ENCODE measurements around the gene KAZN.
"Not testable (repeated sequence)": the region's sequence is repeated elsewhere in the genome, so short reads cannot be mapped to it uniquely, and the experiment has no call there.

The KAZN gene

DNA sequence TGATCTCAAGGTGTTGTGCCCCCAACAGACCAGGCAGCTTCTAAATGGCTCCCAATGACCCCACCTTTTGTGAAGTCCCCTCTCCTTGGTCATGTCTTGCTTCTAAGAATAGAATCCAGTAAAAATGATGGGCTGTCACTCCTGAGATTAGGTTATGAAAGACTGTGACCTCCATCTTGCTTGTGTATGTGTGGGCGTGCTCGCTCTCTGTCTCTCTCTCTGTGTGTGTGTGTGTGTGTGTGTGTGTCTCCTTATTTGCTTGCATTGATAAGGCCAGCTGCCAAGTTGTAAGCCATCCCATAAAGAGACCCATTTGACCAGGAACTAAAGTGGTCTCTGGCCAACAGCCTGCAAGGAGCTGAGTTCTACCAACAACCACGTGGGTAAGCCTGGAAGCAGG lies 532.1 kb downstream of the KAZN start:
- Histone ChIP-seq H3K9me3 (ENCODE audit: control insufficient read depth, insufficient read depth, low read length) (no peaks in the 10 kb centered on the region), H3K36me3 (ENCODE audit: control insufficient read depth, insufficient read depth, low read length) (peaks cover 3% of the 10 kb centered on the region), H3K4me3 (ENCODE audit: low read depth, low read length) (no peak overlapping the region)

DNA sequence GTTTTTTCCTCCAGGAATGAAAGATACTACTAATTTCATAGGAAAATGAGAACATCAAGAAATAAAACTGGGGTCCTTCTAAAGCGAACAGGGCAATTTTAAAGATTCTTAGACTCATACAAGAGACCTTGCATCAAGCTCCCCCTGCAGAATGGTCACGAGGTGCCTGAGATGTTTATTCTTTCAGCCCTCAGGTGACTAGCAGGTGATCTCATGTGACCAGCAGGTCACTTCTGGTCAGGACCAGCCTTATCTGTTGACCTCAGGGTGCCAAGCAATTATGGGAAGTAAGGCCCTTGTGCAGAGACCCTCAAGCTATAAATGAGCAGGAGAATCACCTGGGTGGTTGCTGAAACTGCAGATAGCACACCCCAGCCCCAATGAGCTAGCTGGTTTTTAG lies 534.5 kb downstream of the KAZN start:
- Histone ChIP-seq H3K9me3 (ENCODE audit: control insufficient read depth, insufficient read depth, low read length) (no peaks in the 10 kb centered on the region), H3K9ac (ENCODE audit: low read depth, low read length) (no peak overlapping the region), H3K36me3 (ENCODE audit: control insufficient read depth, insufficient read depth, low read length) (peaks cover 3% of the 10 kb centered on the region), H3K4me1 (ENCODE audit: control insufficient read depth, insufficient read depth, low read length) (no peaks in the 10 kb centered on the region), H3K4me3 (ENCODE audit: low read depth, low read length) (no peak overlapping the region), H3K27me3 (ENCODE audit: control insufficient read depth, insufficient read depth, low read length) (peaks cover 2% of the 10 kb centered on the region)

More for the DNA sequence above, 532.1 kb downstream of the KAZN start:
- Histone ChIP-seq H3K9ac (ENCODE audit: low read depth, low read length) (no peak overlapping the region), H3K27me3 (ENCODE audit: control insufficient read depth, insufficient read depth, low read length) (peaks cover 2% of the 10 kb centered on the region), H3K4me1 (ENCODE audit: control insufficient read depth, insufficient read depth, low read length) (no peaks in the 10 kb centered on the region)

DNA sequence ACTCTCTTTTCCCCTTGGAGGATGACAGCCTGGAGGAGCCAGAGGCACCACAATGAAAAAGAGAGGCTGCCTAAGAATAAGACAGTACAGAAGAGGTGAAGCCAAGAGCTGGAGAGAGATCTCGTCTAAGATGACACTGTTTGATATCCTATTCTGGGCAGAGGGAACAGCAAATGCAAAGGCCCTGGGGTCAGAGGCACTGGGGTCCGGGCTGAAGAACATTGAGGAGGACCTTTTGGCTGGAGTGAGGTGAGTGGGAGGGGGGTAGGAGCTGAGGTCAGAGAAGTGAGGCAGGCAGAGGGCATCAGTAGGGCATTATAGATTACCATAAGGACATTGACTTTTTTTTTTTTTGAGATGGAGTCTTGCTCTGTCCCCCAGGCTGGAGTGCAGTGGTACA lies 535.8 kb downstream of the KAZN start:
- peaks cover 2% of the 10 kb centered on the region for H3K27me3 ChIP-seq (ENCODE audit: control insufficient read depth, insufficient read depth, low read length)
- no peaks in the 10 kb centered on the region for H3K4me1 ChIP-seq (ENCODE audit: control insufficient read depth, insufficient read depth, low read length)
- H3K9ac ChIP-seq (ENCODE audit: low read depth, low read length), result no peak overlapping the region
- H3K9me3 ChIP-seq (ENCODE audit: control insufficient read depth, insufficient read depth, low read length), result no peaks in the 10 kb centered on the region
- H3K36me3 ChIP-seq (ENCODE audit: control insufficient read depth, insufficient read depth, low read length), result peaks cover 3% of the 10 kb centered on the region
- H3K4me3 ChIP-seq (ENCODE audit: low read depth, low read length), result no peak overlapping the region

DNA sequence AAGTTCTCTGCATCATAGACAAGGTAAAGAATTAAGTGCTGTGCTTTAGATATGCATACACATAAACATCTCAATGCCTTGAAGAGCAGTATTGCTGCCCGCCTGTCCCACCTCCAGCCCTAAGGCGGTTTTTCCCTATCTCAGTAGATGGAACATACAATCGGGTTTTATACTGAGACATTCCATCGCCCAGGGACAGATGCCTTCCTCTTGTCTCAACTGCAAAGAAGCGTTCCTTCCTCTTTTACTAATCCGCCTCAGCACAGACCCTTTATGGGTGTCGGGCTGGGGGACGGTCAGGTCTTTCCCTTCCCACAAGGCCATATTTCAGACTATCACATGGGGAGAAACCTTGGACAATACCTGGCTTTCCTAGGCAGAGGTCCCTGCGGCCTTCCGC lies 537.1 kb downstream of the KAZN start:
- H3K9ac ChIP-seq (ENCODE audit: low read depth, low read length); H3K4me1 ChIP-seq (ENCODE audit: control insufficient read depth, insufficient read depth, low read length); H3K9me3 ChIP-seq (ENCODE audit: control insufficient read depth, insufficient read depth, low read length); H3K27me3 ChIP-seq (ENCODE audit: control insufficient read depth, insufficient read depth, low read length); H3K4me3 ChIP-seq (ENCODE audit: low read depth, low read length); H3K36me3 ChIP-seq (ENCODE audit: control insufficient read depth, insufficient read depth, low read length): not testable (repeated sequence)

DNA sequence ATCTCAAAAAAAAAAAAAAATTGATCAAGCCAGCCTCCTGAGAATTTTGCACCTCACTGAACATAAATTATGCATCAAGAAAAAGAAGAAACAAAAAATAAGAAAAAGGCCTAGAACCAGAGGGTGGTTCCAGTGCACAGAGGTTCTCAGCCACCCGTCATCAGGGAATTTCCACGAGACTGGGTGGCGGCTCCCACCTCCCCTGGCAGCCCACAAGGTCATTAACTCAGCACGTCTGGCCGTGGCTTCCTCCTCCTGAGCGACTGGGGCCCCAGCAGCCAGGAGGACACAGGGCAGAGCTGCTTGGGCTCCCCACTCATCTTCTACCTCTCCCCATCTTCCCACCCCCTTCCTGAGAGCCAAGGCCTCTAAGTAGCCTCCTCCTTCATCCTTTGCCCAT lies 539.3 kb downstream of the KAZN start:
- Histone ChIP-seq H3K27me3 (ENCODE audit: control insufficient read depth, insufficient read depth, low read length) (peaks cover 4% of the 10 kb centered on the region), H3K4me1 (ENCODE audit: control insufficient read depth, insufficient read depth, low read length) (peaks cover 3% of the 10 kb centered on the region), H3K9ac (ENCODE audit: low read depth, low read length) (no peak overlapping the region)

DNA sequence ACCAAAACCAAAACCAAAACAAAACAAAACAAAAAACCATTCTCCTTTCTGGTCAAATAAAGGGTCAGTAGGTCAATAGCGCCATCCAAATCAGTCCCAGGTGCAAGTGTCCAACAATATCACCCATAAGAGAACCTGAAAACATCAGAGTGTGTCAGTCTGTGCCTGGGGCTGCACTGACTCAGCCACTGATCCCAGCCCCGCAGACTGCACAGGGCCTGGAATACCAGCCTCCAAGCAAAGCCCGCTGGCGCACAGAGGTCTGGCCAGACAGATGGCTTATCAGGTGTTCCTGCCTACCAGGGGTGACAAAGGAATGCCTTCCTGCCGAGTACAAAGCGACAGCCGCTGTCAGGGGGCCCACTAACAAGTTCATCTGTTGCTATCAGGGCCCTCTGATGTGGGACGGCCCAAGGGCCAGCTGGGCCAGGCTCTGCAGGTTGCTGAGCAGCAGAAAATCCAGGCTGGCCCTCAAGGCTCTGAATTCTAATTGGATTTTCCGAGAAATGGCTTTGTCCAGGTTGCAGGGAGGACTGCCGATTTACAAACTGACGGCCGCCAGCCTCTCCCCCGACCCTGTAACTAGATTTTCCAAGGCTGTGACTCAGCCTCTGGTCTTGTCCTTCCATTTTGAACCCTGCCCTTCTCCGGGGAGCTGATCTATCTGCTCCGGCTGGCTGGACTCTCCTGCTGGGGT lies 541.3 kb downstream of the KAZN start:
- Histone ChIP-seq H3K27me3 (ENCODE audit: control insufficient read depth, insufficient read depth, low read length) (peaks cover 2% of the 10 kb centered on the region), H3K9me3 (ENCODE audit: control insufficient read depth, insufficient read depth, low read length) (no peaks in the 10 kb centered on the region), H3K9ac (ENCODE audit: low read depth, low read length) (no peak overlapping the region), H3K4me1 (ENCODE audit: control insufficient read depth, insufficient read depth, low read length) (peaks cover 3% of the 10 kb centered on the region), H3K36me3 (ENCODE audit: control insufficient read depth, insufficient read depth, low read length) (no peaks in the 10 kb centered on the region), H3K4me3 (ENCODE audit: low read depth, low read length) (no peak overlapping the region)

More for the DNA sequence above, 539.3 kb downstream of the KAZN start:
- Histone ChIP-seq H3K36me3 (ENCODE audit: control insufficient read depth, insufficient read depth, low read length) (no peaks in the 10 kb centered on the region), H3K9me3 (ENCODE audit: control insufficient read depth, insufficient read depth, low read length) (no peaks in the 10 kb centered on the region), H3K4me3 (ENCODE audit: low read depth, low read length) (no peak overlapping the region)

DNA sequence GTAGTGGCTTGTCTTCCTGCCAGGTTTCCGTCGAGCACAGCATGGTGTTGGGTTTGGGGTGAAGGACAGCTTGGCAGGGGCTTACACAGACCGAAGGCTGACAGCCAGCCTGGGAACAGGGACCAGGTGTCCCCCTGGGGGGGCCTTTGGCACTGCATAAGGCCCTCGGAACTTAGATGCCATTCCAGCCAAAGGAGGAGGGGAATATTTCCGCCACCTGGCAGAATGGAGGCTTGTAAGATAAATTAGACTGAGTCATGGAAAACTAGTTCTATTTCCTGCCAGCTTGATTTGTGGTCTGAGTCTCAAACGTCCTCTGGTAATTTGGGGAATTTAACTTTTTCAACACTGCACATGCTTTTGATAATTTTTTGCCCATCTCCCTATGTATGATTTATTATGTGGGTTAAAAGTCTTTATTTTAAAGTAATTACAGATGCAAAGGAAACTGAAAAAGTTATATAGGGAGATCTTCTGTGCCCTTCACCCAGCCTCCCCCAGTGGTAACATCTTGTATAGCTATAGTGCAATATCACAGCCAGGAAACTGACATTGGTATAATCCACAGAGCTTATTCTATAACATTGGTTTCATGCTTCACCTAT lies 543.6 kb downstream of the KAZN start:
- Histone ChIP-seq H3K9me3 (ENCODE audit: control insufficient read depth, insufficient read depth, low read length) (no peaks in the 10 kb centered on the region), H3K4me3 (ENCODE audit: low read depth, low read length) (no peak overlapping the region), H3K4me1 (ENCODE audit: control insufficient read depth, insufficient read depth, low read length) (peaks cover 3% of the 10 kb centered on the region), H3K27me3 (ENCODE audit: control insufficient read depth, insufficient read depth, low read length) (peaks cover 2% of the 10 kb centered on the region), H3K36me3 (ENCODE audit: control insufficient read depth, insufficient read depth, low read length) (no peaks in the 10 kb centered on the region), H3K9ac (ENCODE audit: low read depth, low read length) (no peak overlapping the region)

DNA sequence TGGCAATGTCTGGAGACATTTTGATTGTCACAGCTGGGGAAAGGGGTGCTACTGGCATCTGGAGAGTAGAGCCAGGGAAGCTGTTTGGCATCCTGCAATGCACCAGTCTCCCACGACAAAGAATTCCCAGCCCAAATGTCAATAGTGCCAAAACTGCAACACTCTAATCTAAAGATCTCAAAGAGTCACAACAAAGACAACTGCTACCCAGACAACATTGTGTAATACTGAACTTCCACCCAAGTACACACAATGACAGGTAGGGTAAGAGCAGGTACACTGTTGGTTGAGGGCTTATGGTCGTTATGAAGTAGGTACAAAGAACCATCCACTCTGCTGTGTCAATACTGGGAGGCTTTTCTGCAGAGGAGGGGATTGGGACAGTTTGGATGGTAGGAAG lies 546.8 kb downstream of the KAZN start:
- Histone ChIP-seq H3K4me3 (ENCODE audit: low read depth, low read length) (no peak overlapping the region), H3K9me3 (ENCODE audit: control insufficient read depth, insufficient read depth, low read length) (peaks cover under 1% of the 10 kb centered on the region), H3K9ac (ENCODE audit: low read depth, low read length) (no peak overlapping the region), H3K36me3 (ENCODE audit: control insufficient read depth, insufficient read depth, low read length) (no peaks in the 10 kb centered on the region), H3K27me3 (ENCODE audit: control insufficient read depth, insufficient read depth, low read length) (peaks cover 7% of the 10 kb centered on the region), H3K4me1 (ENCODE audit: control insufficient read depth, insufficient read depth, low read length) (no peaks in the 10 kb centered on the region)

DNA sequence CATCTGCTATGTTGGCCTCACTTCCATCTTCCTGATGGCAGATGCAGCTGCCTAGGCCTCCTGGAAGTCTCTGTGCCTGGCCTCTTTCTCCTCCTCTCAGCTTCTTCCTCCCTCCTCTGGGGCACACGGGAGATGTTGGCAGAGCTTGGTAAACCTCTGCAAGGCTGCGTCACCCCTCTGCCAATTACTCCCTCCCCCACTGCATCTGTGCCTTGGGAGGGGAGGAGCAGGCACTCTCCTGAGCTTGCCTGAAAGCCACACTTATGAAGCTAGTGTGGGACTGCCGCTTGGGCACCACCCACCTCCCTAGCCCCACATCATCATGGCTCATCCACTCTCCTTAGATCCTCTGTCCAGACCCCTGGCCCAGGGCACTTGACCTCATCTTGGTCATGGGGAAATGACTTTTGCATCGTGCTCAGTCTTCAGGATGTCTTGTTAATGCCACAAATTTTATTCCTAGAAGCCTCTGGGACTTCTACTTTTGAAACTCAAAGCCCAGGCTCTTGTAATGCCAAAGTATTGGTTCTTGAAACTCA lies 547.7 kb downstream of the KAZN start:
- no peaks in the 10 kb centered on the region for H3K4me1 ChIP-seq (ENCODE audit: control insufficient read depth, insufficient read depth, low read length)
- H3K9ac ChIP-seq (ENCODE audit: low read depth, low read length), result no peak overlapping the region
- H3K27me3 ChIP-seq (ENCODE audit: control insufficient read depth, insufficient read depth, low read length), result peaks cover 12% of the 10 kb centered on the region
- H3K9me3 ChIP-seq (ENCODE audit: control insufficient read depth, insufficient read depth, low read length), result peaks cover 3% of the 10 kb centered on the region
- no peaks in the 10 kb centered on the region for H3K36me3 ChIP-seq (ENCODE audit: control insufficient read depth, insufficient read depth, low read length)
- H3K4me3 ChIP-seq (ENCODE audit: low read depth, low read length), result no peak overlapping the region

DNA sequence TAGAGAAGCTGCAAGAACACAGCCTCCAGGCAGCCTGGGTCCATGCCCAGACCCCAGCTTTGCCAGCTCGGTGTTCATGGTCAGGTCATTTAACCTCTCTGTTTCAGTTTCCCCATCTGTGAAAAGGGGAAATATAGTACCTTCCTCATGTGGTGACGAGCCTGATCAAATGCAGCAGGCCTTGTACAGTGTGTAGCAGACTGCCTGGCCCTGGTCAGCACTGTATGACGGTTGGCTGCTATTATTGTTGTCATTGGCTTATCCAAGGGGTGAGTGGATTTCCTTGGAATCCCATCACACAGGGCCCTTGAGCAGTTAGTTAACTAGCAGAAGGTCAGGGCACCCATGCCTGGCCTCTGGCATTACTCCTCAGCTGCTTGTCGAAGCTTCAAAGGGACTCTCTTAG lies 548.5 kb downstream of the KAZN start:
- Histone ChIP-seq H3K4me3 (ENCODE audit: low read depth, low read length) (no peak overlapping the region), H3K9me3 (ENCODE audit: control insufficient read depth, insufficient read depth, low read length) (peaks cover 3% of the 10 kb centered on the region), H3K27me3 (ENCODE audit: control insufficient read depth, insufficient read depth, low read length) (peaks cover 15% of the 10 kb centered on the region), H3K4me1 (ENCODE audit: control insufficient read depth, insufficient read depth, low read length) (no peaks in the 10 kb centered on the region), H3K36me3 (ENCODE audit: control insufficient read depth, insufficient read depth, low read length) (no peaks in the 10 kb centered on the region), H3K9ac (ENCODE audit: low read depth, low read length) (no peak overlapping the region)

DNA sequence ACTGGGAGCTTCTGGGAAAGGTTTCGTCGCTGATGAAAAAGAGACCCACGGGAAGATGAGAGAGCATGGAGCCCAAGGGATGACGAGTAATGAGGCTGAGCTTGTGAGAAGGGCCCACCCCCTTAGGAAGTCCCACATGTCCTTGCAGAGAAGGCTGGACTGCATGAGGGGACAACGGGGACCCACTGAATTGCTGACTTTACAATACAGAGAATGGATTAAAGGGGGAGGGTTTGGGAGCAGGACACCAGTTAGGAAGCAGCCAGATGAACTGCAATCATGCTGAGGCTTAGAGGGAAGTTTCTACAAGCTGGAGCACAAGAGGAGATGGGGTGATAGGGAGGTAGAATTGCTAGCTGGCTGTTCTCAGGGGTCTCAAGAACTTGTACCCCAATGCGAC lies 549.5 kb downstream of the KAZN start:
- H3K4me1 ChIP-seq (ENCODE audit: control insufficient read depth, insufficient read depth, low read length), result peaks cover 2% of the 10 kb centered on the region
- H3K9ac ChIP-seq (ENCODE audit: low read depth, low read length), result no peak overlapping the region
- H3K9me3 ChIP-seq (ENCODE audit: control insufficient read depth, insufficient read depth, low read length), result peaks cover 3% of the 10 kb centered on the region
- no peak overlapping the region for H3K4me3 ChIP-seq (ENCODE audit: low read depth, low read length)
- no peaks in the 10 kb centered on the region for H3K36me3 ChIP-seq (ENCODE audit: control insufficient read depth, insufficient read depth, low read length)
- H3K27me3 ChIP-seq (ENCODE audit: control insufficient read depth, insufficient read depth, low read length), result peaks cover 18% of the 10 kb centered on the region

DNA sequence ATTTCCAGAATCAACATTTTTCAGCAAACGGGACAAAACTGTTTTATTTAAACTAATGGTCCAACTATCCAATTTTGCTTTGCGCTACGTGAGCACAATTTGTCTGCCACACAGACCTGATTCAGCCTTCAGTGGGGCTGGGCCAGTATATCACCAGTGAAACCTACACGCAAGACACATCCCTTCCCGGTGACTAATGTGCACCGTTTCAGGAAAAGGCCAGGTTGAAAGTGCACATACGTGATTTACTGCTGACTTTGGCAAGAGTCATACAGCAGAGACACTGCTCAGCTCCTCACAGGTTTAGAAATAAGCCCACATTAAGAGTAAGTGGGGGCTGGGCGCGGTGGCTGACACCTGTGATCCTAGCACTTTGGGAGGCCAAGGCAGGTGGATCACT lies 550.0 kb downstream of the KAZN start:
- Histone ChIP-seq H3K9ac (ENCODE audit: low read depth, low read length) (no peak overlapping the region), H3K9me3 (ENCODE audit: control insufficient read depth, insufficient read depth, low read length) (peaks cover 3% of the 10 kb centered on the region), H3K4me3 (ENCODE audit: low read depth, low read length) (no peak overlapping the region), H3K27me3 (ENCODE audit: control insufficient read depth, insufficient read depth, low read length) (peaks cover 18% of the 10 kb centered on the region), H3K36me3 (ENCODE audit: control insufficient read depth, insufficient read depth, low read length) (no peaks in the 10 kb centered on the region), H3K4me1 (ENCODE audit: control insufficient read depth, insufficient read depth, low read length) (peaks cover 2% of the 10 kb centered on the region)
